GM18526 (cell line): ENCODE measurements around the gene NTM.

Source experiments
- POLR2A ChIP-seq: IDR thresholded peaks from 3 replicates; pipeline ENCODE4 v1.6.1; 2011; ENCODE audit not compliant: insufficient read length; ENCODE audit errors: extremely low read depth

NTM gene

GRCh38 chr11:131404010-131404409, 33.6 kb downstream of the NTM start:
- no peak for TF ChIP-seq POLR2A

- TF ChIP-seq POLR2A, result no peak
Observed at GRCh38 chr11:131408025-131408640, 37.7 kb downstream of the NTM start.

DNA sequence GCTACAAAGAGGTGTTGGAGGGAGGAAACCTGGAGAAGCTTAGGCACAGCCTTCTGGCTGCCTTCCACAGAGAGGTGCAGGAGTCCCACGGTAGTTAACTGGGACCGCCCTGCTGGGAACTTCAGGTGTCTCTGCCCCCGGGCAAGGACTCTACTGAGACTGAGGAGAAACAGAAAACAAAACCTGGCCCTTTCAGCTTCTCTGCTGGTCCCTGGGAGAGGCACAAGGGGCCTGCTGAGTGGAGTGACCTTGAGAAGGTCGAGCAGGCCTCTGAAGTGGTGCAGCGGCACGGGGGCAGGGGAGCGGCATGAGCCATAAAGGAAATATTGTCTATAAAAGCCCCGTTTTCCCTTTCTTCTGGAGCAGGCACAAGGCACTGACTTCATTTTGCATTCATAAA, 38.9 kb downstream of the NTM start:
- TF ChIP-seq POLR2A, result no peak

GRCh38 chr11:131411636-131412035, 41.2 kb downstream of the NTM start:
- TF ChIP-seq POLR2A, result no peak

GRCh38 chr11:131412061-131412460, 41.6 kb downstream of the NTM start:
- no peak for TF ChIP-seq POLR2A

GRCh38 chr11:131413217-131413616, 42.8 kb downstream of the NTM start:
- no peak for TF ChIP-seq POLR2A

- TF ChIP-seq POLR2A, result no peak
Observed at GRCh38 chr11:131418189-131418588, 47.8 kb downstream of the NTM start.

- no peak for TF ChIP-seq POLR2A
Observed at GRCh38 chr11:131421066-131421855, 50.8 kb downstream of the NTM start.

DNA sequence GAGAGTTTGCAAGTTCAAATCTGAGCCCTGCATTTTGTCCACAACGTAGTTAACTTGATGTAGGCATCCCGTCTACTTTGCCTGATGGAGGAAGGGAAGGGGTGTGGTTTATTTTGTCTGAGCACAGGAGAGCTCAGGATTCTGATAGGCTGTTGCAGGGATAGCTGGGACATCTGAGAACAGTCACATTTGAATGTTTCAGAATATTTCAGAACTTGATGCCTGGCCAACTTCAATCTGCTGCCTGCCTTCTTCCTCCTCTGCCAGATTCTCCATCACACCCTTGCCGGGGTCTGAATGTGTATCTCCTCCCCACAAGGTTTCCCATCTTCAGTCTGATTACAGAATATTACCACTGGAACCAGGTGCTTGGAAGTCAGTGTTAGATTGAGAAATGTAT, 51.6 kb downstream of the NTM start:
- no peak for TF ChIP-seq POLR2A

DNA sequence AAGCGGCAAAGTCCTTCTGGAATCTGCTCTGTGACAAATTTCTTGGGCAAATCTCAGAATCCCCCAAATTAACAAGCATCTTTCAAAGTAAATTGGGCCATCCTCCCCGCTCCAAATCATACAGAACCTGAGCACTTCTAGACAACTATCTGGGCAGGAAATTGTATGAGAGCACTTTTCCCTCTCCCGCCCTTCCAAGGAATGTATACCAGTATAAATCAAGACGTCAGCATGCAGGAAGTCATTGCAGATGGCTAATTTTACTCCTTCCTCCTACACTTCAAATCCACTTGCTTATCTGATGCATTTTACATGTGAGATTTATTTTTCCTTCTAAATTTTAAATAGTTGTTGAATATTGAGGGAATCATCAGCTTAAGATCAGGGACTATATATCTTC, 52.1 kb downstream of the NTM start:
- no peak for TF ChIP-seq POLR2A

- TF ChIP-seq POLR2A, result no peak
Observed at GRCh38 chr11:131423688-131424087, 53.3 kb downstream of the NTM start.

DNA sequence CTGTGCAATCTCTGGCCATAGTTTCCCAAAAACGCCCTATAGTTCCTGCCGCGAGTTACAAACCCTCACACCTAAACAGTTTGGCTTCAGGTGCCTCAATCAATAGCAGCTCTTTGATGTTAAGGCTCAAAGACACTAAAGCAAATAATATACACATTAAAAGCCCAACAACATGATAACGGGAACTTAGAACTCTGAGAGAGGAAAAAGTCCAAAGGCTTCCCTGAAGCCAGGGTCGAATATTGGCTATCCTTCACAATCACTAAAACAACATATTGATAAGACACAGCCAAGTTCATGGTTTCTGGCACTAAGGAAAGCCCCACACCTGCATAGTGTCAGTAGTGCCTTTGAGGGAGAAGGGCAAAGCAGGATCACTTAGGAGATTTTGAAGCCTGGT, 54.9 kb downstream of the NTM start:
- TF ChIP-seq POLR2A, result no peak

DNA sequence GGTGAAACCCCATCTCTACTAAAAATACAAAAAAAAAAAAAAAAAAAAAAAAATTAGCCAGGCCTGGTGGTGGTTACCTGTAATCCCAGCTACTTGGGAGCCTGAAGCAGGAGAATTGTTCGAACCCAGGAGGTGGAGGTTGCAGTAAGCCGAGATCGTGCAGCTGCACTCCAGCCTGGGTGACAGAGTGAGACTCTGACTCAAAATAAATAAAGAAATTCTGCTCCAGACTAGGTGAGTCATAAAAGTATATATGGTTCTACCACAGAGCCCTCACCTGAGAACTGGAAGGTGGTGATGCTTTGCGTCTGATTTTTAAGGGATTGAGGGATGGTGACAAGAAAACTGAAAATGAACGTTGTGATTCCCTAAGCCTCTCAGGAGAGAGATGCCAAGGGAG, 58.4 kb downstream of the NTM start:
- no peak for TF ChIP-seq POLR2A

DNA sequence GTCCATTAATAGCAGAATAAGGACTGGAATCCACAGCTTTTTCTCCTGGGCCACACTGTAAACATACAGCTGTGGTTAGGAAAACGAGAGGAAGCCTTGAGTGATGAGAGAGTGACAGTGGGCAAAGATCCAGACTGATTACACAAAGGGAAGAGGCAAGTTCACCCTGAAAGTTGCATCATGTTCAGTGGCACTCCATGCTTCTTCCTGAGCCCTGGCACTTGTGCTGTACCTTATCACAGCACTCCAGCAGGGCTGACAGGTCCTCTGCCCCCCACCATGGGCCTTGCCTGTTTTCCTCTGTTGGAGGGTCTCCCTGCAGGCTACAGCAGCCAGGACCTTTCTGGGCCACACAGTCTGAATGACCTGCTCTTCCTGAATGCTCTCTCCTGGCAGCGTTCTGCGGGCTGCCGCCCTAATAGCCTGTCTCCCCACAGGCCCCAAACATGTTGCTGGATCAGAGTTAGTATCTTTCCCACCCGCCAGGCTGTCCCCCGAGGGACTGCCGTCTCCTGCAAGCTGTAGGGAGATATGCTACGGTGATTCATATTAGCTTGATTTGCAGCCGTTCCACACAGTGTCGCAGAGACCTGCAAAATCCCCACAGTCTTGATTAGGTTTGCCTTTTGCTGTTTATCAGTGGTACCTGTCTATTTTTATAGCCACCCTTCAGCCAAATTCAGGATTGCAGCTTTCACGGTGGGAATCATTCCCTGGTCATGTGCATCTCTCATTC, 60.2 kb downstream of the NTM start:
- no peak for TF ChIP-seq POLR2A

DNA sequence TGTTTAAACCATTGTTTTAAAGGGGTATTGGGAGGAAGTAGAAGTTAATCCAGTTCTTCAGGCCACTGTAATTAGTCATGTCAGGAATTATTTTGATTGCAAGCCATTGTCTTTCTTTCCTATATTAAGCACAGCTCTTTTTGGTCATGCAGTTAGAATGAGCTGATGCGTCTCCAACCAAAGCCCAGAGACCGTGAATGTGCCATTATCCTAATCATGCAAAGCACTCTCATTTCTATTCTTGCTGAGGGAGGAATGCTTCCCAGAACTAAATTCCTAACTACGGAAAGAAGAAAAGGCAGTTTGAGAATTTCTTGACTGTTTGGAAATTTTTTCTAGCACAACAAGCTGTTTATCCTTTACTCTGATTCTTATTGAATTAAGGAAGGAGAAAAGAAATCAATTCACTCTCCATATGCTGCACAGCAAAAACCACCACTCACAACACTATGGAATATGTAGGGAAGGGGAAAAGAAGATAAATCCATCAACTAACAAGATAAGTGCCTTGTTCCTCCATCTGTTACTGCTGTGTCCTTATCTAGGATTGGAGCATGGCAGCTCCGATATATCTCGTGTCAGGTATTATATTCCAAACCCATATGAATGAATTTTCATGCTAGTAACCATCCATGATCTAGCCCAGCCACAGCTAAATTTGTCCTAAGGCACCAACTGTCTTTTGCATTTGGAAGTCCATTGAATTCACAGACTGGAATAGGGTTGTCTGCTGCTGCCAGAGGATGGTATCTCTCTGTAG, 70.8 kb downstream of the NTM start:
- TF ChIP-seq POLR2A, result no peak
